GM23248 (cell line): ENCODE results near the gene JOSD2. TPM values are rescaled to one million over a fixed set of nuclear protein-coding genes. Genes with fewer than 3 reads are reported as not detected.

ENCODE experiments used
- DNase-seq: peaks from one replicate; pipeline ENCODE4 v3.0.0-alpha.2; 2015
- H2AFZ ChIP-seq: fragments of 200-600 bp; sonication (generic); 2 replicates; pipeline ENCODE4 v1.6.1; 2016; ENCODE audit warnings: antibody characterized with exemption
- H3F3A ChIP-seq: fragments of 200-600 bp; sonication (generic); 2 replicates; pipeline ENCODE4 v1.6.1; 2016; ENCODE audit warnings: mild to moderate bottlenecking, antibody characterized with exemption, mixed run types; ENCODE audit not compliant: insufficient read depth
- H3K27ac ChIP-seq: fragments of 200-600 bp; sonication (generic); 2 replicates; pipeline ENCODE4 v1.5.1; 2016; ENCODE audit warnings: mild to moderate bottlenecking
- H3K27me3 ChIP-seq: fragments of 200-600 bp; sonication (generic); replicated peaks from 2 replicates; pipeline ENCODE4 v1.6.1; 2016; ENCODE audit warnings: mild to moderate bottlenecking; ENCODE audit not compliant: insufficient read depth
- H3K36me3 ChIP-seq: fragments of 200-600 bp; sonication (generic); 2 replicates; pipeline ENCODE4 v1.6.1; 2016; ENCODE audit warnings: low read depth, mild to moderate bottlenecking
- H3K4me1 ChIP-seq: fragments of 200-600 bp; sonication (generic); 2 replicates; pipeline ENCODE4 v1.6.1; 2016; ENCODE audit warnings: mild to moderate bottlenecking; ENCODE audit not compliant: insufficient read depth
- H3K4me2 ChIP-seq: fragments of 200-600 bp; sonication (generic); one replicate; pipeline ENCODE4 v1.6.1; 2016; ENCODE audit warnings: mild to moderate bottlenecking; ENCODE audit not compliant: unreplicated experiment
- H3K4me3 ChIP-seq: fragments of 200-600 bp; sonication (generic); 2 replicates; pipeline ENCODE4 v1.5.1; 2016; ENCODE audit warnings: mild to moderate bottlenecking
- H3K79me2 ChIP-seq: fragments of 200-600 bp; sonication (generic); 2 replicates; pipeline ENCODE4 v1.6.1; 2016; ENCODE audit warnings: mild to moderate bottlenecking; ENCODE audit not compliant: insufficient read depth
- H3K9ac ChIP-seq: fragments of 200-600 bp; sonication (generic); 2 replicates; pipeline ENCODE4 v1.6.1; 2016; ENCODE audit warnings: mild to moderate bottlenecking
- H3K9me2 ChIP-seq: fragments of 200-600 bp; sonication (generic); 2 replicates; pipeline ENCODE4 v1.6.1; 2016; ENCODE audit warnings: mixed run types, mild to moderate bottlenecking, moderate library complexity; ENCODE audit not compliant: insufficient read depth
- H3K9me3 ChIP-seq: fragments of 200-600 bp; sonication (generic); one replicate; pipeline ENCODE4 v1.6.1; 2017; ENCODE audit warnings: low read depth
- H4K20me1 ChIP-seq: fragments of 200-600 bp; sonication (generic); 2 replicates; pipeline ENCODE4 v1.6.0; 2016; ENCODE audit not compliant: insufficient read depth
- EZH2 ChIP-seq: fragments of 200-600 bp; sonication (generic); IDR thresholded peaks from 2 replicates; pipeline ENCODE4 v1.6.1; 2018; ENCODE audit warnings: antibody characterized with exemption, mild to moderate bottlenecking; ENCODE audit not compliant: insufficient read depth, poor library complexity, severe bottlenecking
- EZH2phosphoT487 ChIP-seq: fragments of 200-600 bp; sonication (generic); IDR thresholded peaks from 2 replicates; pipeline ENCODE4 v1.6.1; 2018; ENCODE audit warnings: antibody characterized with exemption, moderate library complexity, mild to moderate bottlenecking, low read depth; ENCODE audit not compliant: insufficient read depth
- WGBS, 2 experiments: methylation state at CpG; one replicate each; pipeline ENCODE4 v1.1.6; 2015 to 2017; ENCODE audit warnings: low lambda C conversion rate in 2 of 2, low coverage in 1 of 2; ENCODE audit errors: missing lambda C conversion rate in 2 of 2; 5-methylcytosine and 5-hydroxymethylcytosine counted together
- in situ Hi-C: fragments of 300-500 bp; cut with MboI; formaldehyde crosslinking; loops from 2 replicates; pipeline ENCODE4 v1.15.0; 2020
- polyA plus RNA-seq: library from polyadenylated mRNA; unstranded; fragments of >200 nt; fragmentation: Nextera tagmentation; extraction: Ambion mirVana; gene quantifications from 2 replicates; pipeline ENCODE4 v1.2.1, GENCODE V29; 2016
- total RNA-seq: library from RNA; depleted of rRNA; stranded (reverse); fragments of >200 nt; shearing (Covaris generic); gene quantifications from 2 replicates; pipeline ENCODE4 v1.2.3, GENCODE V29; 2014

The JOSD2 gene
- total and polyA plus RNA-seq, 2 experiments from 2014 or later = 55.2 to 98.5 TPM

DNA sequence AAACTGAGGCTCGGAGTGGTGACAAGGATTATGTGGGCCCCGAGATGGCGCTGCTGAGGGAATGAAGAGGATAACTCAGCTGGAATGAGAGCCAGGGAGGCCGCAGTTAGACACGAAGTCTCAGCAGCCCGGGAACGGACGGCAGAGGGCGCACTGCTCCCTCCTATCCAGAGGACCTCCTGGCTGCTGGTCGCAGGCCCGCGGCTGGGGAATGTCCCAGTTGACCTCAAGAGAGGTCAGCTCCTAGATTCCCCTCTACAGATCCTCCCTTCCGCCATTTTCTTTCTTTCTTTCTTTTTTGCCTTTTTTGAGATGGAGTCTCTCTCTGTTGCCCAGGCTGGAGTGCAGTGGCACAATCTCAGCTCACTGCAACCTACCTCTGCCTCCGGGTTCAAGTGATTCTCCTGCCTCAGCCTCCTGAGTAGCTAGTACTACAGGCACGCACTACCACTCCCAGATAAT is 26.8 kb upstream of the JOSD2 start:
- Histone ChIP-seq H3K9me3 (no peaks in the 10 kb centered on the region), H3K27ac (no peak overlapping the region), H3F3A (no peaks in the 10 kb centered on the region), H2AFZ (no peak overlapping the region), H3K79me2 (no peaks in the 10 kb centered on the region), H3K9ac (no peak overlapping the region), H3K4me3 (no peak overlapping the region), H3K4me1 (no peaks in the 10 kb centered on the region), H3K9me2 (no peaks in the 10 kb centered on the region), H3K27me3 (no peaks in the 10 kb centered on the region), H3K4me2 (no peak overlapping the region), H3K36me3 (no peaks in the 10 kb centered on the region), H4K20me1 (no peaks in the 10 kb centered on the region)
- peak; percentile 89 for DNase-seq
- in situ Hi-C loops = no loop called here
- WGBS, 2 experiments = 21 to 22% methylated on average over 15 of the region's 15 CpGs
- TF ChIP-seq EZH2phosphoT487 (no peak), EZH2 (no peak)

DNA sequence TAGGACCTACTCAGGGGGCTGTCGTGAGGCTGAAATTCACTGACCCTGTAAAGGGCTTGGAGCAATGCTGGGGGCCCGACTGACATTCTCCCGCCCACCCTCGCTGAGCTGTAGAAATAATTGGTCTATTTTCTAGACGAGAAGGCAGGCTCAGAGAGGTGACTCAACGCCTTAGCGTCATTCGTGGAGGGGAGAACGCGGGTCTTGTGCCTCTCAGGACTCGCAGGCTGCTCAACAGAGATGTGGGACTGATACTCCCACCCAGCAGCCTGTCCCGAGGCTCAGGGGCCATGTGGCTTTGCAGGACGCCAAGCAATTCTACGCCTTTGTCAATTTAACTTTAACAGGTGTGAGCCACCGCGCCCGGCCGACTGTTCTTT is 26.3 kb upstream of the JOSD2 start:
- 76 to 79% methylated on average over 18 of the region's 18 CpGs for WGBS, 2 experiments
- H3K4me1 ChIP-seq = no peaks in the 10 kb centered on the region
- no peak overlapping the region for H3K4me3 ChIP-seq

GRCh38 chr19:50536662-50537305 is 25.8 kb upstream of the JOSD2 start:
- Histone ChIP-seq H3K79me2 (no peaks in the 10 kb centered on the region), H3F3A (no peaks in the 10 kb centered on the region), H3K27ac (no peak overlapping the region), H3K4me3 (no peak overlapping the region), H3K4me1 (no peaks in the 10 kb centered on the region), H3K9me3 (no peaks in the 10 kb centered on the region), H4K20me1 (no peaks in the 10 kb centered on the region), H3K36me3 (no peaks in the 10 kb centered on the region), H2AFZ (no peak overlapping the region), H3K4me2 (no peak overlapping the region), H3K9ac (no peak overlapping the region), H3K27me3 (no peaks in the 10 kb centered on the region), H3K9me2 (no peaks in the 10 kb centered on the region)
- in situ Hi-C loops = no loop called here
- DNase-seq = no peak
- 54% methylated on average over 16 of the region's 16 CpGs for WGBS, 2 experiments
- TF ChIP-seq EZH2 (no peak), EZH2phosphoT487 (no peak)

More for the DNA sequence above, 26.3 kb upstream of the JOSD2 start:
- Histone ChIP-seq H3K36me3 (no peaks in the 10 kb centered on the region), H3K4me2 (no peak overlapping the region), H3K79me2 (no peaks in the 10 kb centered on the region), H4K20me1 (no peaks in the 10 kb centered on the region), H3K9ac (no peak overlapping the region), H2AFZ (no peak overlapping the region), H3K27ac (no peak overlapping the region), H3K9me2 (no peaks in the 10 kb centered on the region), H3K27me3 (no peaks in the 10 kb centered on the region), H3K9me3 (no peaks in the 10 kb centered on the region), H3F3A (no peaks in the 10 kb centered on the region)
- no peak for DNase-seq
- no peak for TF ChIP-seq EZH2phosphoT487
- no peak for TF ChIP-seq EZH2
- in situ Hi-C loops = no loop called here

- TF ChIP-seq EZH2phosphoT487 = no peak
- no peak for TF ChIP-seq EZH2
- no peak overlapping the region for H3K27ac ChIP-seq
- no peaks in the 10 kb centered on the region for H3K79me2 ChIP-seq
- no peaks in the 10 kb centered on the region for H3K9me3 ChIP-seq
- no peak overlapping the region for H2AFZ ChIP-seq
- no peaks in the 10 kb centered on the region for H3K4me1 ChIP-seq
- H3K36me3 ChIP-seq = no peaks in the 10 kb centered on the region
- no peak overlapping the region for H3K4me3 ChIP-seq
- H3F3A ChIP-seq = no peaks in the 10 kb centered on the region
- in situ Hi-C loops = no loop called here
- 32 to 35% methylated on average over 11 of the region's 11 CpGs for WGBS, 2 experiments
- no peaks in the 10 kb centered on the region for H3K27me3 ChIP-seq
- DNase-seq = no peak
- H3K4me2 ChIP-seq = no peak overlapping the region
- H4K20me1 ChIP-seq = no peaks in the 10 kb centered on the region
- no peak overlapping the region for H3K9ac ChIP-seq
- H3K9me2 ChIP-seq = no peaks in the 10 kb centered on the region
Observed at GRCh38 chr19:50535672-50536187, 24.7 kb upstream of the JOSD2 start.
